ENCODE measurements around the gene GPR42. TPM values are rescaled to one million over a fixed set of nuclear protein-coding genes. Genes with fewer than 3 reads are reported as not detected.

The GPR42 gene
- total and polyA plus RNA-seq, 9 donors = not detected

GRCh38 chr19:35380450-35381124 is 9.7 kb downstream of the GPR42 start:
- H3K36me3 ChIP-seq = no peaks in the 10 kb centered on the region
- H3K27ac ChIP-seq = no peak overlapping the region
- intact Hi-C loops (cut with DNase I) = no loop called here
- WGBS, 3 donors = 52 to 57% (median 57%) methylated on average over 9 of the region's 9 CpGs
- no peaks in the 10 kb centered on the region for H3K27me3 ChIP-seq
- TF ChIP-seq EP300 (IDR thresholded peaks at IDR 0.05) = no peak
- TF ChIP-seq, protein P1, sequence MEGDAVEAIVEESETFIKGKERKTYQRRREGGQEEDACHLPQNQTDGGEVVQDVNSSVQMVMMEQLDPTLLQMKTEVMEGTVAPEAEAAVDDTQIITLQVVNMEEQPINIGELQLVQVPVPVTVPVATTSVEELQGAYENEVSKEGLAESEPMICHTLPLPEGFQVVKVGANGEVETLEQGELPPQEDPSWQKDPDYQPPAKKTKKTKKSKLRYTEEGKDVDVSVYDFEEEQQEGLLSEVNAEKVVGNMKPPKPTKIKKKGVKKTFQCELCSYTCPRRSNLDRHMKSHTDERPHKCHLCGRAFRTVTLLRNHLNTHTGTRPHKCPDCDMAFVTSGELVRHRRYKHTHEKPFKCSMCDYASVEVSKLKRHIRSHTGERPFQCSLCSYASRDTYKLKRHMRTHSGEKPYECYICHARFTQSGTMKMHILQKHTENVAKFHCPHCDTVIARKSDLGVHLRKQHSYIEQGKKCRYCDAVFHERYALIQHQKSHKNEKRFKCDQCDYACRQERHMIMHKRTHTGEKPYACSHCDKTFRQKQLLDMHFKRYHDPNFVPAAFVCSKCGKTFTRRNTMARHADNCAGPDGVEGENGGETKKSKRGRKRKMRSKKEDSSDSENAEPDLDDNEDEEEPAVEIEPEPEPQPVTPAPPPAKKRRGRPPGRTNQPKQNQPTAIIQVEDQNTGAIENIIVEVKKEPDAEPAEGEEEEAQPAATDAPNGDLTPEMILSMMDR (IDR thresholded peaks at IDR 0.05) = no peak
- TF ChIP-seq POLR2A (IDR thresholded peaks at IDR 0.05) = no peak
- H3K4me3 ChIP-seq = no peak overlapping the region
- H3K9me3 ChIP-seq = no peaks in the 10 kb centered on the region
- DNase-seq = no peak
- H3K4me1 ChIP-seq (ENCODE audit: insufficient read depth) = no peaks in the 10 kb centered on the region

- 72 to 79% (median 73%) methylated on average over 3 of the region's 3 CpGs for WGBS, 3 donors
- no peaks in the 10 kb centered on the region for H3K4me1 ChIP-seq (ENCODE audit: insufficient read depth)
- H3K27me3 ChIP-seq = no peaks in the 10 kb centered on the region
- H3K36me3 ChIP-seq = no peaks in the 10 kb centered on the region
- H3K27ac ChIP-seq = no peak overlapping the region
- TF ChIP-seq POLR2A (IDR thresholded peaks at IDR 0.05) = no peak
- TF ChIP-seq, protein P1 (IDR thresholded peaks at IDR 0.05) = no peak
- no peak overlapping the region for H3K4me3 ChIP-seq
- DNase-seq = no peak
- intact Hi-C loops (cut with DNase I) = no loop called here
- no peaks in the 10 kb centered on the region for H3K9me3 ChIP-seq
Measured at GRCh38 chr19:35381318-35381717, 10.4 kb downstream of the GPR42 start.

DNA sequence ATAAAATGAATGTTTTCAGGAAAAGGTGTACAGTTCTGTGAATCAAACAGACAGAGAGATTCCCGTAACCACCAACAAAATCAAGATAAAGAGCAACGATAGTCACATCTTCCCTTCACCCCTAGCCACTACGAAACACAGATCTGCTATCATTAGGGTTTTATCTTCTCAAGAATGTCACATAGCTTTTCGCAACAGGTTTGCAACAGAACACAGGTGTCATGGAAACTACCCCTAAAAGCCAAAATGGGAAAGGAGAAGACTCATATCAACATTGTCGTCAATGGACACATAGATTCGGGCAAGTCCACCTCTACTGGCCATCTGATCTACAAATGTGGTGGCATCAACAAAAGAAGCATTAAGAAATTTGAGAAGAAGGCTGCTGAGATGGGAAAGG is 11.1 kb downstream of the GPR42 start:
- no peak for DNase-seq
- Histone ChIP-seq H3K4me3 (no peak overlapping the region), H3K9me3 (no peaks in the 10 kb centered on the region), H3K4me1 (ENCODE audit: insufficient read depth) (no peaks in the 10 kb centered on the region), H3K36me3 (no peaks in the 10 kb centered on the region), H3K27me3 (no peaks in the 10 kb centered on the region), H3K27ac (no peak overlapping the region)
- intact Hi-C loops (cut with DNase I) = no loop called here
- TF ChIP-seq EP300 (IDR thresholded peaks at IDR 0.05) (no peak), POLR2A (IDR thresholded peaks at IDR 0.05) (no peak)
- TF ChIP-seq, protein P1 (IDR thresholded peaks at IDR 0.05) = no peak
- 90 to 93% (median 92%) methylated on average over 6 of the region's 6 CpGs for WGBS, 3 donors

DNA sequence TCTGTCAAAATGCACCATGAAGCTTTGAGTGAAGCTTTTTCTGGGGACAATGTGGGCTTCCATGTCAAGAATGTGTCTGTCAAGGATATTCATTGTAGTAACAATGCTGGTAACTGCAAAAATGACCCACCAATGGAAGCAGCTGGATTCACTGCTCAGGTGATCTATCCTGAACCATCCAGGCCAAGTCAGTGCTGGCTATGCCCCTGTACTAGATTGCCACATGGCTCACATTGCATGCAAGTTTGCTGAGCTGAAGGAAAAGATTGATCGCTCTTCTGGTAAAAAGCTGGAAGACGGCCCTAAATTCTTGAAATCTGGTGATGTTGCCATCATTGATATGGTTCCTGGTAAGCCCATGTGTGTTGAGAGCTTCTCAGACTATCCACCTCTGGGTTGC is 12.7 kb downstream of the GPR42 start:
- H3K4me1 ChIP-seq (ENCODE audit: insufficient read depth) = no peaks in the 10 kb centered on the region
- DNase-seq = no peak
- 83 to 100% (median 89%) methylated on average over 2 of the region's 2 CpGs for WGBS, 3 donors

More for the DNA sequence above, 12.7 kb downstream of the GPR42 start:
- Histone ChIP-seq H3K4me3 (no peak overlapping the region), H3K9me3 (no peaks in the 10 kb centered on the region), H3K27me3 (no peaks in the 10 kb centered on the region), H3K36me3 (no peaks in the 10 kb centered on the region), H3K27ac (no peak overlapping the region)
- TF ChIP-seq EP300 (IDR thresholded peaks at IDR 0.05) (no peak), POLR2A (IDR thresholded peaks at IDR 0.05) (no peak)
- TF ChIP-seq, protein P1 (IDR thresholded peaks at IDR 0.05) = no peak
- intact Hi-C loops (cut with DNase I) = no loop called here

Measured in ovary (tissue), 9 donors.